ENCODE data around the gene SLC39A6. TPM values are rescaled to one million over a fixed set of nuclear protein-coding genes. Genes with fewer than 3 reads are reported as not detected.
"Not testable (repeated sequence)": the region's sequence is repeated elsewhere in the genome, so short reads cannot be mapped to it uniquely, and the experiment has no call there.

Gene SLC39A6
- total and polyA plus RNA-seq, 9 donors = 26.9 to 40.9 (median 29.8) TPM

- Histone ChIP-seq H3K4me1 (ENCODE audit: control insufficient read depth, insufficient read depth, low read length) (peaks cover 11% of the 10 kb centered on the region), H3K36me3 (ENCODE audit: control insufficient read depth, insufficient read depth, low read length) (peaks cover 13% of the 10 kb centered on the region), H3K27me3 (ENCODE audit: control insufficient read depth, insufficient read depth, low read length) (no peaks in the 10 kb centered on the region), H3K27ac (ENCODE audit: low read length) (no peak overlapping the region), H3K9me3 (replicated peaks; ENCODE audit: control insufficient read depth, low read depth, low read length) (no peaks in the 10 kb centered on the region), H3K4me3 (ENCODE audit: low read length) (peak overlapping the region; percentile 87)
- WGBS (ENCODE audit: insufficient coverage) = 51% methylated on average over 5 of the region's 15 CpGs
- DNase-seq = no peak
Measured at GRCh38 chr18:36127836-36128529, 1.2 kb downstream of the SLC39A6 start.

GRCh38 chr18:36126668-36127067, 2.5 kb downstream of the SLC39A6 start:
- H3K4me1 ChIP-seq (ENCODE audit: control insufficient read depth, insufficient read depth, low read length) = peaks cover 11% of the 10 kb centered on the region
- WGBS (ENCODE audit: insufficient coverage) = 40% methylated on average over 1 of the region's 8 CpGs
- no peaks in the 10 kb centered on the region for H3K27me3 ChIP-seq (ENCODE audit: control insufficient read depth, insufficient read depth, low read length)
- no peak overlapping the region for H3K27ac ChIP-seq (ENCODE audit: low read length)
- DNase-seq = no peak
- H3K9me3 ChIP-seq (replicated peaks; ENCODE audit: control insufficient read depth, low read depth, low read length) = no peaks in the 10 kb centered on the region
- peaks cover 21% of the 10 kb centered on the region for H3K36me3 ChIP-seq (ENCODE audit: control insufficient read depth, insufficient read depth, low read length)
- H3K4me3 ChIP-seq (ENCODE audit: low read length) = no peak overlapping the region

- H3K27me3 ChIP-seq (ENCODE audit: control insufficient read depth, insufficient read depth, low read length) = no peaks in the 10 kb centered on the region
- H3K9me3 ChIP-seq (replicated peaks; ENCODE audit: control insufficient read depth, low read depth, low read length) = no peaks in the 10 kb centered on the region
- H3K36me3 ChIP-seq (ENCODE audit: control insufficient read depth, insufficient read depth, low read length) = peaks cover 27% of the 10 kb centered on the region
- no peak overlapping the region for H3K27ac ChIP-seq (ENCODE audit: low read length)
- no peak for DNase-seq
- no peak overlapping the region for H3K4me3 ChIP-seq (ENCODE audit: low read length)
- H3K4me1 ChIP-seq (ENCODE audit: control insufficient read depth, insufficient read depth, low read length) = peaks cover 4% of the 10 kb centered on the region
- WGBS (ENCODE audit: insufficient coverage) = no CpG with 5 or more reads among the region's 4 CpGs
Measured at GRCh38 chr18:36124841-36125240, 4.3 kb downstream of the SLC39A6 start.

GRCh38 chr18:36120297-36120696, 8.8 kb downstream of the SLC39A6 start:
- H3K27me3 ChIP-seq (ENCODE audit: control insufficient read depth, insufficient read depth, low read length) = no peaks in the 10 kb centered on the region
- no peak for DNase-seq
- H3K9me3 ChIP-seq (replicated peaks; ENCODE audit: control insufficient read depth, low read depth, low read length) = no peaks in the 10 kb centered on the region
- no peak overlapping the region for H3K27ac ChIP-seq (ENCODE audit: low read length)
- no peak overlapping the region for H3K4me3 ChIP-seq (ENCODE audit: low read length)
- no CpG with 5 or more reads among the region's 3 CpGs for WGBS (ENCODE audit: insufficient coverage)
- no peaks in the 10 kb centered on the region for H3K4me1 ChIP-seq (ENCODE audit: control insufficient read depth, insufficient read depth, low read length)
- H3K36me3 ChIP-seq (ENCODE audit: control insufficient read depth, insufficient read depth, low read length) = peaks cover 33% of the 10 kb centered on the region

- H3K27me3 ChIP-seq (ENCODE audit: control insufficient read depth, insufficient read depth, low read length); H3K9me3 ChIP-seq (replicated peaks; ENCODE audit: control insufficient read depth, low read depth, low read length); H3K4me1 ChIP-seq (ENCODE audit: control insufficient read depth, insufficient read depth, low read length); DNase-seq; H3K4me3 ChIP-seq (ENCODE audit: low read length); H3K27ac ChIP-seq (ENCODE audit: low read length): not testable (repeated sequence)
- whole genome bisulfite sequencing (ENCODE audit: insufficient coverage) = 97% methylated on average over 8 of the region's 11 CpGs
- H3K36me3 ChIP-seq (ENCODE audit: control insufficient read depth, insufficient read depth, low read length) = peaks cover 27% of the 10 kb centered on the region
Measured at GRCh38 chr18:36116771-36117170, 12.4 kb downstream of the SLC39A6 start.

- no CpG with 5 or more reads among the region's 1 CpG for WGBS (ENCODE audit: insufficient coverage)
- no peak for DNase-seq
- no peak overlapping the region for H3K4me3 ChIP-seq (ENCODE audit: low read length)
- no peak overlapping the region for H3K27ac ChIP-seq (ENCODE audit: low read length)
- H3K9me3 ChIP-seq (replicated peaks; ENCODE audit: control insufficient read depth, low read depth, low read length) = no peaks in the 10 kb centered on the region
- no peaks in the 10 kb centered on the region for H3K27me3 ChIP-seq (ENCODE audit: control insufficient read depth, insufficient read depth, low read length)
- peaks cover 31% of the 10 kb centered on the region for H3K36me3 ChIP-seq (ENCODE audit: control insufficient read depth, insufficient read depth, low read length)
- H3K4me1 ChIP-seq (ENCODE audit: control insufficient read depth, insufficient read depth, low read length) = no peaks in the 10 kb centered on the region
Measured at GRCh38 chr18:36114738-36115137, 14.4 kb downstream of the SLC39A6 start.

- WGBS (ENCODE audit: insufficient coverage) = 100% methylated on average over 2 of the region's 4 CpGs
- no peaks in the 10 kb centered on the region for H3K27me3 ChIP-seq (ENCODE audit: control insufficient read depth, insufficient read depth, low read length)
Measured at GRCh38 chr18:36114251-36114650, 14.9 kb downstream of the SLC39A6 start.

GRCh38 chr18:36112302-36112701, 16.8 kb downstream of the SLC39A6 start:
- no peak for DNase-seq
- H3K27me3 ChIP-seq (ENCODE audit: control insufficient read depth, insufficient read depth, low read length) = no peaks in the 10 kb centered on the region
- no peak overlapping the region for H3K4me3 ChIP-seq (ENCODE audit: low read length)
- H3K36me3 ChIP-seq (ENCODE audit: control insufficient read depth, insufficient read depth, low read length) = peaks cover 28% of the 10 kb centered on the region
- H3K27ac ChIP-seq (ENCODE audit: low read length) = no peak overlapping the region
- no peaks in the 10 kb centered on the region for H3K9me3 ChIP-seq (replicated peaks; ENCODE audit: control insufficient read depth, low read depth, low read length)
- no peaks in the 10 kb centered on the region for H3K4me1 ChIP-seq (ENCODE audit: control insufficient read depth, insufficient read depth, low read length)

More at GRCh38 chr18:36114251-36114650, 14.9 kb downstream of the SLC39A6 start:
- H3K36me3 ChIP-seq (ENCODE audit: control insufficient read depth, insufficient read depth, low read length) = peaks cover 31% of the 10 kb centered on the region
- H3K9me3 ChIP-seq (replicated peaks; ENCODE audit: control insufficient read depth, low read depth, low read length) = no peaks in the 10 kb centered on the region
- H3K4me3 ChIP-seq (ENCODE audit: low read length) = no peak overlapping the region
- no peak overlapping the region for H3K27ac ChIP-seq (ENCODE audit: low read length)
- no peak for DNase-seq
- no peaks in the 10 kb centered on the region for H3K4me1 ChIP-seq (ENCODE audit: control insufficient read depth, insufficient read depth, low read length)

- DNase-seq = peak; percentile 9
- Histone ChIP-seq H3K36me3 (ENCODE audit: control insufficient read depth, insufficient read depth, low read length) (peaks cover 23% of the 10 kb centered on the region), H3K4me1 (ENCODE audit: control insufficient read depth, insufficient read depth, low read length) (no peaks in the 10 kb centered on the region), H3K27me3 (ENCODE audit: control insufficient read depth, insufficient read depth, low read length) (no peaks in the 10 kb centered on the region), H3K4me3 (ENCODE audit: low read length) (no peak overlapping the region), H3K9me3 (replicated peaks; ENCODE audit: control insufficient read depth, low read depth, low read length) (no peaks in the 10 kb centered on the region), H3K27ac (ENCODE audit: low read length) (no peak overlapping the region)
- WGBS (ENCODE audit: insufficient coverage) = no CpG with 5 or more reads among the region's 1 CpG
Measured at GRCh38 chr18:36109737-36110136, 19.4 kb downstream of the SLC39A6 start.

GRCh38 chr18:36108601-36109000, 20.5 kb downstream of the SLC39A6 start:
- WGBS (ENCODE audit: insufficient coverage) = no CpG with 5 or more reads among the region's 5 CpGs
- no peak for DNase-seq
- Histone ChIP-seq H3K4me3 (ENCODE audit: low read length) (no peak overlapping the region), H3K9me3 (replicated peaks; ENCODE audit: control insufficient read depth, low read depth, low read length) (no peaks in the 10 kb centered on the region), H3K4me1 (ENCODE audit: control insufficient read depth, insufficient read depth, low read length) (no peaks in the 10 kb centered on the region), H3K27me3 (ENCODE audit: control insufficient read depth, insufficient read depth, low read length) (no peaks in the 10 kb centered on the region), H3K27ac (ENCODE audit: low read length) (no peak overlapping the region), H3K36me3 (ENCODE audit: control insufficient read depth, insufficient read depth, low read length) (peaks cover 18% of the 10 kb centered on the region)

- Histone ChIP-seq H3K36me3 (ENCODE audit: control insufficient read depth, insufficient read depth, low read length) (peaks cover 15% of the 10 kb centered on the region), H3K27ac (ENCODE audit: low read length) (no peak overlapping the region), H3K4me1 (ENCODE audit: control insufficient read depth, insufficient read depth, low read length) (no peaks in the 10 kb centered on the region), H3K27me3 (ENCODE audit: control insufficient read depth, insufficient read depth, low read length) (no peaks in the 10 kb centered on the region), H3K9me3 (replicated peaks; ENCODE audit: control insufficient read depth, low read depth, low read length) (no peaks in the 10 kb centered on the region), H3K4me3 (ENCODE audit: low read length) (no peak overlapping the region)
- WGBS (ENCODE audit: insufficient coverage) = no CpG with 5 or more reads among the region's 2 CpGs
- DNase-seq = no peak
Measured at GRCh38 chr18:36108196-36108595, 20.9 kb downstream of the SLC39A6 start.
